Uterus (tissue), 2 donors: ENCODE data around the gene DNAH1.

Experiments used
- CTCF ChIP-seq, 4 experiments: fragments of 200-600 bp in 2 of 4; fragments of 450-650 bp in 2 of 4; sonication (generic) in 2 of 4; IDR thresholded peaks; one replicate each; pipeline ENCODE4 v1.5.1; 2016 to 2019; ENCODE audit warnings: antibody characterized with exemption in 4 of 4, mild to moderate bottlenecking in 2 of 4, moderate library complexity in 1 of 4
- POLR2A ChIP-seq, 2 donors: fragments of 450-650 bp; IDR thresholded peaks; one replicate each; pipeline ENCODE4 v1.6.1; 2016; ENCODE audit warnings: antibody characterized with exemption in 2 of 2, mild to moderate bottlenecking in 1 of 2, moderate library complexity in 1 of 2

- TF ChIP-seq CTCF (IDR thresholded peaks at IDR 0.05) (no peak), POLR2A (IDR thresholded peaks at IDR 0.05) (no peak)
These were observed 38.6 kb downstream of the DNAH1 start for GRCh38 chr3:52354676-52355075.
